Mesendoderm (in vitro differentiated cells): ENCODE measurements around the gene PYGO2.

Experiments
- DNase-seq: peaks from one replicate; pipeline ENCODE4 v3.0.0; 2013
- H2AK5ac ChIP-seq: 2 replicates; pipeline ENCODE4 v1.6.1; 2013; ENCODE audit warnings: low read length, inconsistent platforms
- H2BK120ac ChIP-seq: 2 replicates; pipeline ENCODE4 v1.6.1; 2013; ENCODE audit warnings: low read depth, mild to moderate bottlenecking, low read length, moderate library complexity, mixed read lengths
- H2BK15ac ChIP-seq: replicated peaks from 2 replicates; pipeline ENCODE4 v1.6.1; 2013; ENCODE audit warnings: low read depth, mild to moderate bottlenecking, moderate library complexity
- H2BK5ac ChIP-seq: 2 replicates; pipeline ENCODE4 v1.6.1; 2013; ENCODE audit warnings: low read length, inconsistent platforms
- H3K18ac ChIP-seq: 2 replicates; pipeline ENCODE4 v1.6.1; 2013; ENCODE audit warnings: mild to moderate bottlenecking, low read length, mixed read lengths
- H3K23ac ChIP-seq: one replicate; pipeline ENCODE4 v1.6.1; 2013; ENCODE audit warnings: low read length
- H3K27ac ChIP-seq: 2 replicates; pipeline ENCODE4 v1.5.1; 2013; ENCODE audit warnings: low read depth, mild to moderate bottlenecking, inconsistent platforms, low read length, moderate library complexity
- H3K27me3 ChIP-seq: 2 replicates; pipeline ENCODE4 v1.6.1; 2013; ENCODE audit warnings: low read length, control low read depth, mild to moderate bottlenecking, inconsistent platforms; ENCODE audit not compliant: insufficient read depth, poor library complexity
- H3K36me3 ChIP-seq: 2 replicates; pipeline ENCODE4 v1.6.1; 2013; ENCODE audit warnings: low read length, inconsistent platforms; ENCODE audit not compliant: control insufficient read depth, insufficient read depth
- H3K4ac ChIP-seq: one replicate; pipeline ENCODE4 v1.6.1; 2013; ENCODE audit warnings: low read depth, mild to moderate bottlenecking, low read length, moderate library complexity
- H3K4me1 ChIP-seq: 2 replicates; pipeline ENCODE4 v1.6.1; 2013; ENCODE audit warnings: low read depth, low read length, inconsistent platforms; ENCODE audit not compliant: control insufficient read depth
- H3K4me2 ChIP-seq: 2 replicates; pipeline ENCODE4 v1.6.1; 2013; ENCODE audit warnings: low read length
- H3K4me3 ChIP-seq: 2 replicates; pipeline ENCODE4 v1.5.1; 2013; ENCODE audit warnings: mild to moderate bottlenecking, low read length
- H3K56ac ChIP-seq: one replicate; pipeline ENCODE4 v1.6.1; 2013; ENCODE audit warnings: low read length
- H3K79me1 ChIP-seq: 2 replicates; pipeline ENCODE4 v1.6.1; 2013; ENCODE audit warnings: low read length, inconsistent platforms
- H3K79me2 ChIP-seq: 2 replicates; pipeline ENCODE4 v1.6.1; 2013; ENCODE audit warnings: mild to moderate bottlenecking, low read length; ENCODE audit not compliant: control insufficient read depth, insufficient read depth
- H3K9ac ChIP-seq: 2 replicates; pipeline ENCODE4 v1.6.1; 2013; ENCODE audit warnings: low read length, inconsistent platforms
- H4K5ac ChIP-seq: one replicate; pipeline ENCODE4 v1.6.1; 2013; ENCODE audit warnings: low read length
- H4K8ac ChIP-seq: one replicate; pipeline ENCODE4 v1.6.1; 2013; ENCODE audit warnings: low read depth, mild to moderate bottlenecking, control low read depth, low read length, moderate library complexity
- WGBS: extraction: QIAGEN DNeasy Blood & Tissue Kit; methylation state at CpG from one replicate; pipeline ENCODE4 v1.1.7; 2013; ENCODE audit warnings: low lambda C conversion rate, missing lambda C conversion rate; ENCODE audit not compliant: insufficient coverage; ENCODE audit errors: extremely low coverage; 5-methylcytosine and 5-hydroxymethylcytosine counted together

The PYGO2 gene

DNA sequence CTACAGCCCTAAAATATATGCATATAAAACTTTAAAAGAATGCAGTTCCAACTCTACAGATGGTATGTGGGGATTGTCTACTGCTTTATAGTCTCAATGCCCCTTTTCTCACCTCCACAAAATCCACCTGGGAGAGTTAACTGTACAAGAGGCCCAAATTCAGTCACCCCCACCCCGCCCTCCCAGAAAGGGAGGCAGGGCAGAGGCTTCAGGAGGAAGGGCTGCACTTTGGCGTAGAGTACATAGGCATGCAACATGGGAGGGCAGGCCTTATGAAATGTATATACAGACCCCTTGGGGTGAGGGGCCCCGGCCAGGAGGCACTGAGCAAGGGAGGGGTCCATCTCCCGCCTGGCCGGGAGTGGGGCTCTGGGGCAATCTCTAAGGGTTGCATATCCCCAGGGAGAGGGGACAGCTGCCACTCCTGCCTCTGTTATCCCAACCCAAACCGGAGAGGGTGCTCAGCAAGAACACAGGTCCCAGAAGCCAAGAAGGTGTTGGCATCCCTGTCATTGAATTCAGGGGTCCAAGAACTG is 1.3 kb upstream of the PYGO2 start:
- no peak overlapping the region for H4K8ac ChIP-seq
- peaks cover 4% of the 10 kb centered on the region for H3K4me1 ChIP-seq
- H2BK15ac ChIP-seq, result no peak overlapping the region
- H4K5ac ChIP-seq, result no peak overlapping the region
- H3K27me3 ChIP-seq, result no peaks in the 10 kb centered on the region
- peak overlapping the region; percentile 64 for H3K56ac ChIP-seq
- WGBS, result no CpG with 5 or more reads among the region's 6 CpGs
- no peak for DNase-seq
- no peak overlapping the region for H3K23ac ChIP-seq
- H3K36me3 ChIP-seq, result peaks cover 26% of the 10 kb centered on the region
- H3K4ac ChIP-seq, result no peak overlapping the region
- H3K4me2 ChIP-seq, result no peak overlapping the region
- peaks cover 14% of the 10 kb centered on the region for H3K79me2 ChIP-seq
- no peak overlapping the region for H2BK5ac ChIP-seq
- no peak overlapping the region for H3K9ac ChIP-seq
- H3K79me1 ChIP-seq, result peaks cover 16% of the 10 kb centered on the region
- H2AK5ac ChIP-seq, result no peak overlapping the region
- no peak overlapping the region for H3K4me3 ChIP-seq
- H3K18ac ChIP-seq, result no peak overlapping the region
- no peak overlapping the region for H3K27ac ChIP-seq
- no peak overlapping the region for H2BK120ac ChIP-seq

- peak overlapping the region; percentile 90 for H3K27ac ChIP-seq
- no peaks in the 10 kb centered on the region for H3K27me3 ChIP-seq
- no peak overlapping the region for H2BK15ac ChIP-seq
- no peak overlapping the region for H2BK120ac ChIP-seq
- H3K23ac ChIP-seq, result no peak overlapping the region
- no peak overlapping the region for H2AK5ac ChIP-seq
- H3K4me1 ChIP-seq, result peaks cover 5% of the 10 kb centered on the region
- DNase-seq, result peak; percentile 60
- H3K4ac ChIP-seq, result peak overlapping the region; percentile 70
- H3K9ac ChIP-seq, result peak overlapping the region; percentile 84
- peak overlapping the region; percentile 95 for H3K56ac ChIP-seq
- H2BK5ac ChIP-seq, result no peak overlapping the region
- H3K4me3 ChIP-seq, result peak overlapping the region; percentile 6
- whole genome bisulfite sequencing, result no CpG with 5 or more reads among the region's 25 CpGs
- no peak overlapping the region for H4K8ac ChIP-seq
- peaks cover 23% of the 10 kb centered on the region for H3K36me3 ChIP-seq
- H3K79me2 ChIP-seq, result peaks cover 9% of the 10 kb centered on the region
- peak overlapping the region; percentile 85 for H3K18ac ChIP-seq
- peaks cover 11% of the 10 kb centered on the region for H3K79me1 ChIP-seq
- H4K5ac ChIP-seq, result peak overlapping the region; percentile 56
- peak overlapping the region; percentile 53 for H3K4me2 ChIP-seq
Observed at GRCh38 chr1:154962156-154962749, 671 bp upstream of the PYGO2 start.

GRCh38 chr1:154960446-154961136 is 991 bp downstream of the PYGO2 start:
- WGBS, result no CpG with 5 or more reads among the region's 10 CpGs

DNA sequence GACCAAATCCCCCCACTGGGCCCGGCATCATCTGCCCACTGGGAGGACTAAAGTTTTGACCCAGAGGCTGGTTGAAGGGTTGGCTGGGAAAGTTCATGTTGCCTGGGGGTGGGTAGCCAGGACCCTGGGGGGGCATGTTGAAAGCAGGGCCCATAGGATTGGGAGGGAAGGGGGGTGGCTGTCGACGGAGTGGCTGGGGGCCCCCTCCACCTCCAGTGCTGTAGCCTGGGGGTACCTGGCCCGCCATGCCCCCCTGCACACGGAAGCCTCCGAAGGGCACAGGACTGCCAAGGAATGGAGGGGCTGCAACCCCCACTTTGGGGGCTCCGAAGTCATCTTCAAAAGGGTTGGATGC is 2.2 kb downstream of the PYGO2 start:
- H3K4me3 ChIP-seq, result no peak overlapping the region
- no peak overlapping the region for H3K23ac ChIP-seq
- H3K36me3 ChIP-seq, result peaks cover 9% of the 10 kb centered on the region
- no peak overlapping the region for H3K18ac ChIP-seq
- H3K56ac ChIP-seq, result no peak overlapping the region
- no peak overlapping the region for H3K27ac ChIP-seq
- no peak overlapping the region for H2BK120ac ChIP-seq
- H3K4me1 ChIP-seq, result peaks cover 11% of the 10 kb centered on the region
- peaks cover 9% of the 10 kb centered on the region for H3K79me1 ChIP-seq
- no peak overlapping the region for H2BK5ac ChIP-seq
- peaks cover 6% of the 10 kb centered on the region for H3K79me2 ChIP-seq
- H3K4me2 ChIP-seq, result no peak overlapping the region
- H3K27me3 ChIP-seq, result no peaks in the 10 kb centered on the region
- no peak overlapping the region for H2AK5ac ChIP-seq
- no peak for DNase-seq
- no peak overlapping the region for H3K9ac ChIP-seq
- WGBS, result no CpG with 5 or more reads among the region's 7 CpGs
- H4K5ac ChIP-seq, result no peak overlapping the region
- H3K4ac ChIP-seq, result no peak overlapping the region
- H4K8ac ChIP-seq, result no peak overlapping the region
- H2BK15ac ChIP-seq, result no peak overlapping the region

More at GRCh38 chr1:154960446-154961136, 991 bp downstream of the PYGO2 start:
- Histone ChIP-seq H2AK5ac (no peak overlapping the region), H4K5ac (no peak overlapping the region), H3K4ac (no peak overlapping the region), H3K27me3 (no peaks in the 10 kb centered on the region), H2BK5ac (no peak overlapping the region), H3K23ac (no peak overlapping the region), H2BK15ac (no peak overlapping the region), H3K79me2 (peaks cover 9% of the 10 kb centered on the region), H3K18ac (no peak overlapping the region), H3K4me1 (peaks cover 7% of the 10 kb centered on the region), H3K27ac (no peak overlapping the region), H3K36me3 (peaks cover 15% of the 10 kb centered on the region), H3K9ac (peak overlapping the region; percentile 84), H3K56ac (peak overlapping the region; percentile 95), H3K79me1 (peaks cover 8% of the 10 kb centered on the region), H4K8ac (no peak overlapping the region), H3K4me2 (peak overlapping the region; percentile 63), H2BK120ac (no peak overlapping the region), H3K4me3 (peak overlapping the region; percentile 58)
- DNase-seq, result no peak

- DNase-seq, result no peak
- no peak overlapping the region for H2BK15ac ChIP-seq
Observed at GRCh38 chr1:154958681-154959425, 2.7 kb downstream of the PYGO2 start.

More at GRCh38 chr1:154958681-154959425, 2.7 kb downstream of the PYGO2 start:
- Histone ChIP-seq H3K4ac (no peak overlapping the region), H4K8ac (no peak overlapping the region), H3K18ac (no peak overlapping the region), H3K56ac (no peak overlapping the region), H3K23ac (no peak overlapping the region), H3K4me2 (no peak overlapping the region), H3K27me3 (no peaks in the 10 kb centered on the region), H2BK120ac (no peak overlapping the region), H3K79me2 (peaks cover 6% of the 10 kb centered on the region), H3K27ac (no peak overlapping the region), H4K5ac (no peak overlapping the region), H3K4me1 (peaks cover 11% of the 10 kb centered on the region), H2AK5ac (no peak overlapping the region), H3K79me1 (peaks cover 9% of the 10 kb centered on the region), H3K36me3 (peaks cover 6% of the 10 kb centered on the region), H3K9ac (no peak overlapping the region), H2BK5ac (no peak overlapping the region), H3K4me3 (no peak overlapping the region)
- no CpG with 5 or more reads among the region's 16 CpGs for WGBS
